Measurements from ENCODE around the gene WDR17.

The WDR17 gene

GRCh38 chr4:176137631-176138030, 72.0 kb downstream of the WDR17 start:
- Mint-ChIP-seq H3K9me3 (no peaks in the 10 kb centered on the region), H3K27me3 (no peaks in the 10 kb centered on the region), H3K4me3 (no peak overlapping the region), H3K4me1 (no peaks in the 10 kb centered on the region), H3K36me3 (no peaks in the 10 kb centered on the region), H3K27ac (no peak overlapping the region)
- CTCF ChIA-PET, result no interaction called here
- no peak for DNase-seq

DNA sequence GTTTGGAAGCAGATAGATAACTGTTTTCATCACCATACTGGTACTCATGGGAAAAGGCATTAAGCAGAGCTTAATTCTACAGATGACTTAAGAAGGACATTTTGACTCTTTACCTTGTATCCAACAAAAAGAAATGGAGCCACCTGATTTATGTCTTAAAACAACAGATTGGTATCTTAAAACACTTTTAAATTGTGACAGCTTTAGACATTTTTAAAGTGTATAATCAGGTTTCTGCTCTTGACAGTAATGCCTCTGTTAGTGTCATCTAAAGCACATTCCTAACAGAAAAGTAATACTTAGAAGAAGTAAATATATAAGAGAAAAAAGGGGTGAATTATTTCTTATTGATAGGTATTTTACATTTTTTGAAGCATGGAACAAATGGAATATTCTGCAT, 73.9 kb downstream of the WDR17 start:
- H3K36me3 Mint-ChIP-seq, result no peaks in the 10 kb centered on the region
- H3K27ac Mint-ChIP-seq, result no peak overlapping the region
- no peaks in the 10 kb centered on the region for H3K9me3 Mint-ChIP-seq
- no peaks in the 10 kb centered on the region for H3K27me3 Mint-ChIP-seq
- CTCF ChIA-PET, result no interaction called here
- H3K4me3 Mint-ChIP-seq, result no peak overlapping the region
- no peaks in the 10 kb centered on the region for H3K4me1 Mint-ChIP-seq
- DNase-seq, result no peak

- Mint-ChIP-seq H3K9me3 (no peaks in the 10 kb centered on the region), H3K36me3 (no peaks in the 10 kb centered on the region), H3K4me1 (no peaks in the 10 kb centered on the region), H3K27me3 (no peaks in the 10 kb centered on the region), H3K4me3 (no peak overlapping the region), H3K27ac (no peak overlapping the region)
- no peak for DNase-seq
- CTCF ChIA-PET, result no interaction called here
These were observed 76.6 kb downstream of the WDR17 start for GRCh38 chr4:176142253-176142652.

DNA sequence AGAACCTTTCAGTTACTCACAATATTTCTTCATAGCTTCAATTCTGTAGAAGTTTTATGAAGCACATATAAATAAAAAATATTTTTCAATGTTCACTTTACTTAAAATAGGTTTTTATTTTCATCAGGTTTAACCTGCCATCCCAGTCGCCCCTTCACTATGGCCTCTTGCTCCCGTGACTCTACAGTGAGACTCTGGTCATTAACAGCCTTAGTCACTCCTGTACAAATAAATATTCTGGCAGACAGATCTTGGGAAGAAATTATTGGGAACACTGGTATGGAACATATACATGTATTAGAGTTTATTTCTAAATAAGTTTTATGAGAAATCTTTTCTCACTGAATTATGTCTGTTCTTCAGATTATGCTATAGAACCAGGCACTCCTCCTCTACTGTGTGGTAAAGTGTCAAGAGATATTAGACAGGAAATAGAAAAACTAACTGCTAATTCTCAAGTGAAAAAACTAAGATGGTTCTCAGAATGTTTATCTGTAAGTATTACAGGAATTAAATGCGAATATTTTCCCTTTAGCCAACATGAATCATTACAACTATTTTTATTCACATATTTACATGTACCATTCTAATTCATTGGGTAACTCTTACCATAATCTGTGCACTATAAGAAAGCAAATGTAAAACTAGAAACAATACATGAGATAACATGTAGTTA, 84.2 kb downstream of the WDR17 start:
- H3K4me1 Mint-ChIP-seq, result no peaks in the 10 kb centered on the region
- no peaks in the 10 kb centered on the region for H3K36me3 Mint-ChIP-seq
- no peaks in the 10 kb centered on the region for H3K9me3 Mint-ChIP-seq
- no peak for DNase-seq
- H3K27me3 Mint-ChIP-seq, result no peaks in the 10 kb centered on the region
- no peak overlapping the region for H3K27ac Mint-ChIP-seq
- no peak overlapping the region for H3K4me3 Mint-ChIP-seq
- CTCF ChIA-PET, result interaction anchor here (1.7 kb wide), 1 partner anchor 193 kb away, joined by 8 read pairs; no protein-coding TSS in a partner anchor

DNA sequence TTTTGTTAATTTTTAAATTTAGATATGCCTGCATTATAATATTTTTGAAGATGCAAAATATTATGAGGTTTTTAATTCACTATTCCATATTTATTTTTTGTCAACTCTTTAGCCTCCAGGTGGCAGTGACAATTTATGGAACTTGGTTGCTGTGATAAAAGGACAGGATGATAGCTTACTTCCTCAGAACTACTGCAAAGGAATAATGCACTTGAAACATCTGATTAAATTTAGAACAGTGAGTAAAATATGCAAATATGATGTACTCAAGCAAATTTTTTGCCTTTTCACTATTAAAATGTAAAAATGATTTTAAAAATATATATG, 84.7 kb downstream of the WDR17 start:
- Mint-ChIP-seq H3K27ac (no peak overlapping the region), H3K4me1 (no peaks in the 10 kb centered on the region), H3K4me3 (no peak overlapping the region), H3K27me3 (no peaks in the 10 kb centered on the region), H3K36me3 (no peaks in the 10 kb centered on the region), H3K9me3 (no peaks in the 10 kb centered on the region)
- CTCF ChIA-PET, result interaction anchor here (1.7 kb wide), 1 partner anchor 192 kb away, joined by 8 read pairs; no protein-coding TSS in a partner anchor
- no peak for DNase-seq

GRCh38 chr4:176150704-176151103, 85.1 kb downstream of the WDR17 start:
- CTCF ChIA-PET, result interaction anchor here (0.7 to 1.7 kb wide), 2 partner anchors 27 to 192 kb away, joined by 3 to 8 read pairs; no protein-coding TSS in a partner anchor
- DNase-seq, result no peak
- Mint-ChIP-seq H3K36me3 (no peaks in the 10 kb centered on the region), H3K4me1 (no peaks in the 10 kb centered on the region), H3K27me3 (no peaks in the 10 kb centered on the region), H3K4me3 (no peak overlapping the region), H3K27ac (no peak overlapping the region), H3K9me3 (no peaks in the 10 kb centered on the region)

- Mint-ChIP-seq H3K27me3 (no peaks in the 10 kb centered on the region), H3K4me1 (no peaks in the 10 kb centered on the region), H3K4me3 (no peak overlapping the region), H3K9me3 (no peaks in the 10 kb centered on the region), H3K36me3 (no peaks in the 10 kb centered on the region), H3K27ac (no peak overlapping the region)
- no peak for DNase-seq
- CTCF ChIA-PET, result interaction anchor here (1.1 to 1.3 kb wide), 2 partner anchors 17 to 189 kb away, joined by 3 to 4 read pairs; no protein-coding TSS in a partner anchor
These were observed 87.5 kb downstream of the WDR17 start for GRCh38 chr4:176153124-176153523.

GRCh38 chr4:176156656-176157055, 91.0 kb downstream of the WDR17 start:
- Mint-ChIP-seq H3K4me3 (no peak overlapping the region), H3K9me3 (no peaks in the 10 kb centered on the region), H3K27me3 (no peaks in the 10 kb centered on the region), H3K27ac (no peak overlapping the region), H3K36me3 (no peaks in the 10 kb centered on the region), H3K4me1 (no peaks in the 10 kb centered on the region)
- no peak for DNase-seq
- CTCF ChIA-PET, result no interaction called here

DNA sequence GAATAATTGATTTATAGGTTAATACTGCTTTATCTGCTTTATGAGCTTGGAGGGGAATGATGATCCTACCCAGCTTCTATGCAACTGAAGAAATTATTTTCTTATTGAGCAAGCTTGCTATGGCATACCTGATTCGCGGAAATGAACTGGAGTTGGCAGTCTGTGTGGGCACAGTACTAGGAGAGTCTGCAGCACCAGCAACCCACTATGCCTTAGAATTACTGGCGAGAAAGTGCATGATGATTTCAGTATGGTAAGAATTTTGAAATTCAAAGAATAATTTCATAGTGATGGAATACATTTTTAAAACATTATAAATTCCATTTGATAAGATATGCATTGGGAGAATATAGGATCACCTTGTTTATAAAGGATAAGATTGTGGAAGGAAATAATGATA, 97.4 kb downstream of the WDR17 start:
- H3K36me3 Mint-ChIP-seq, result no peaks in the 10 kb centered on the region

DNA sequence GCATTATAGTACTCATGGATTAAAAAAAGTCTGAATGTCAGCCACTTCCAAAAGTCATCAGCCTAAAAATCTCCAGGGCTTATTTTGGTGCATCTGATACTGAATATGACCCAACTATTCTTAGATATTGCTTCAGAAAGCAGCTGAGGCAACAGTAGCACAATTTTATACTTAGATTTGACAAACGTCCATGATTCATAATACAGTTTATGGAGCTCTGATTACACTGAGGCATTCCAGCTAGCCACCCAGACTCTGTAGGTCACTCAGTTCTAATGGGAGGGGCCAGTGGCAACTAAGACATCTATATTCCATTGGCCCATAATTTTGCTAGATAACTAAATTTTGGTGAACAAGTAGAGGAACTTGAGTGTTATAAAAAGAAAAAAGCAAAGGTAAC, 119.4 kb downstream of the WDR17 start:
- H3K27ac Mint-ChIP-seq, result no peak overlapping the region
- peaks cover 3% of the 10 kb centered on the region for H3K27me3 Mint-ChIP-seq
- H3K36me3 Mint-ChIP-seq, result no peaks in the 10 kb centered on the region
- no peaks in the 10 kb centered on the region for H3K4me1 Mint-ChIP-seq
- DNase-seq, result no peak
- H3K4me3 Mint-ChIP-seq, result no peak overlapping the region
- CTCF ChIA-PET, result no interaction called here
- H3K9me3 Mint-ChIP-seq, result no peaks in the 10 kb centered on the region

More for the DNA sequence above, 97.4 kb downstream of the WDR17 start:
- Mint-ChIP-seq H3K27me3 (no peaks in the 10 kb centered on the region), H3K4me3 (no peak overlapping the region), H3K9me3 (no peaks in the 10 kb centered on the region), H3K4me1 (no peaks in the 10 kb centered on the region), H3K27ac (no peak overlapping the region)
- DNase-seq, result no peak
- CTCF ChIA-PET, result no interaction called here

DNA sequence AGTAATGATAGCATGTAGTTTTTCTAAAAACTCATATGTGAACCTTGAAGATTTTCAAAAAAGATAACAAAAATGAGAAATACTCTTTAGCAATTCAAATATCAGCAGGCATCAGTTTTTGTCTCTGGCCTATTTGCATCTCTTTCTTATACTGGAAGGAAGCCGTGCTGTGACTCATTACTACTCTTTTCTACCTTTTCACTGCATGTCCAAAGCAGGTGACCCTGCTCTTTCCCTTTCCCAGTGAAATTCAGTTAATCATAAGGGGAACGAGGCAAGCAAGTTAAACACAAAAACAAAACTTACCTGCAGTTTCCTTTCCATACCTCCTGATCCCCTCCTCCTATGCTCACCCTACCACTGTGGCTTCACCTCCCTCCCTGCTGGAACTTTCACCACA, 120.4 kb downstream of the WDR17 start:
- no peak overlapping the region for H3K4me3 Mint-ChIP-seq
- H3K9me3 Mint-ChIP-seq, result no peaks in the 10 kb centered on the region
- CTCF ChIA-PET, result no interaction called here
- peaks cover 3% of the 10 kb centered on the region for H3K27me3 Mint-ChIP-seq
- H3K36me3 Mint-ChIP-seq, result no peaks in the 10 kb centered on the region
- H3K4me1 Mint-ChIP-seq, result no peaks in the 10 kb centered on the region
- DNase-seq, result no peak
- no peak overlapping the region for H3K27ac Mint-ChIP-seq

DNA sequence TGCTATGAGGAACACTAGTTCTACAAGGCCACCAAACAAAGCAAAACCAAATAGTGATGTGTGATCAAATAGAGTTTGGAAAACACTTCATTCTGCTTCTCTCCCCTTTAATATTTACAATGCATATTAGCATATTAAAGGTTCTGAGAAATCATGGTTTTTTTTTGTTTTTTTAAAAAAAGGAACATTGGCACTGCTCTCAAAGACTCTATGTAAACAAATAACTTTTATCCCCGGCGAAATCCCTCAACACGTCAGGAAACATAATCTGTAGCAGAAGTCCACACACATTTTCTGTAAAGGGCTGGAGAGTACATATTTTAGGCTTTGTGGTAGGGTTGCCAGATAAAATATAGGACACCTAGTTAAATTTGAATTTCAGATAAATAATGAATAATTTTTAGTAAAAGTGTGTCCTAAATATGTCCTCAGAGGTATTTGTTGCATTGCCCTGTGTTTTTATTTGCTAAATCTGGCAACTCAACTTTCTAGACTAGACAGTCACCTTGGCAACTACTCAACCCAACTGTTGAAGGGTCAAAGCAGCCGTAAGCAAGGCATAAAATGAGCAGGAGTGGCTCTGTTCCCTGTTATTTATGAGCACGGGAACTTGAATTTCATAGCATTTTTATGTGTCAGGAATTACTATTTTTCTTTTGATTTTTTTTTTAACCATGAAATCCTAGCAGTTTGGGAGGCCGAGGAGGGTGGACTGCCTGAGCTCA, 121.2 kb downstream of the WDR17 start:
- Mint-ChIP-seq H3K4me1 (no peaks in the 10 kb centered on the region), H3K9me3 (no peaks in the 10 kb centered on the region), H3K27me3 (peaks cover 3% of the 10 kb centered on the region), H3K4me3 (no peak overlapping the region), H3K36me3 (no peaks in the 10 kb centered on the region), H3K27ac (no peak overlapping the region)
- CTCF ChIA-PET, result no interaction called here
- DNase-seq, result no peak

DNA sequence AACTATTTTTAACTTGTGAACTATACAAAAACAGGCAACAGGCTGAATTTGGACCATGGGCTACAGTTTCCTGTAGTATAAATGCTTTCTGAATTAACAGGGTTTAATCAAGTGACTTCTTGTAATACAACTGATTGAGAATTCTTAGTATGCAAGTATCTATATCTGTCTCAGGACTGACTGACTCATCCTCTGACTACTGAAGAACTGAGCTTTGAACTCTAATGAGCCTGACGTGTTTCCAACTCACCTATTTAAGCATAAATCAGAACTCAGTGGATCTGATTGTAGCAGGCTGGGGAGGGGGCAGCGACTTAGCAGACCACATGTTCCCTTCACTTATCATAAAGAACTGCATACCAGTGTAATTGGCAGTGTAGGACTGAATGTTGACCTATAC, 122.0 kb downstream of the WDR17 start:
- Mint-ChIP-seq H3K36me3 (no peaks in the 10 kb centered on the region), H3K27ac (no peak overlapping the region), H3K9me3 (no peaks in the 10 kb centered on the region), H3K27me3 (peaks cover 3% of the 10 kb centered on the region), H3K4me1 (no peaks in the 10 kb centered on the region), H3K4me3 (no peak overlapping the region)
- CTCF ChIA-PET, result no interaction called here
- no peak for DNase-seq

- Mint-ChIP-seq H3K4me3 (no peak overlapping the region), H3K36me3 (no peaks in the 10 kb centered on the region), H3K27ac (no peak overlapping the region), H3K4me1 (peaks cover 1% of the 10 kb centered on the region), H3K9me3 (no peaks in the 10 kb centered on the region), H3K27me3 (peaks cover 3% of the 10 kb centered on the region)
- CTCF ChIA-PET, result no interaction called here
- DNase-seq, result no peak
These were observed 123.0 kb downstream of the WDR17 start for GRCh38 chr4:176188654-176189053.

Data from activated naive CD4-positive, alpha-beta T cell treated with anti-CD3 and anti-CD28 coated beads, Interleukin-2, amount 10 ng/mL, durations not matched to agents 7 days and 5 days (primary cell).